GM03348 (cell line): ENCODE results near the gene PYDC2.

Source experiments
- DNase-seq: peaks from one replicate; pipeline ENCODE4 v3.0.0; 2012; ENCODE audit warnings: low spot score

PYDC2 gene

DNA sequence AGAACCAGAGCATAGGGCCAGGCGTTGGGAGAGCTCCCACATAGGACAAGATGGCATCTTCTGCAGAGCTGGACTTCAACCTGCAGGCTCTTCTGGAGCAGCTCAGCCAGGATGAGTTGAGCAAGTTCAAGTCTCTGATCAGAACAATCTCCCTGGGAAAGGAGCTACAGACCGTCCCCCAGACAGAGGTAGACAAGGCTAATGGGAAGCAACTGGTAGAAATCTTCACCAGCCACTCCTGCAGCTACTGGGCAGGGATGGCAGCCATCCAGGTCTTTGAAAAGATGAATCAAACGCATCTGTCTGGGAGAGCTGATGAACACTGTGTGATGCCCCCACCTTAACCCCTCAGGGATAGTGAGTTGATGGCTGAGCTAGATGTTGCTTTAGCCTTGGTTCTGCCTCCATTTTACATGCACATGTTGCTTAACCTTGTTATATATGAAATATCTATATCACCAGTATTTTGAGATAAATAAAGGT is at the start of gene PYDC2:
TSS of gene PYDC2 (plus strand) at position 51 of the 483 bp plus-strand sequence. CDS start at position 51, 0 bp downstream.
- no peak for DNase-seq

GRCh38 chr3:191412759-191413158 is 48.2 kb upstream of the PYDC2 start:
- peak; percentile 78 for DNase-seq

- peak; percentile 24 for DNase-seq
These were observed 46.7 kb upstream of the PYDC2 start for GRCh38 chr3:191414286-191414685.

DNA sequence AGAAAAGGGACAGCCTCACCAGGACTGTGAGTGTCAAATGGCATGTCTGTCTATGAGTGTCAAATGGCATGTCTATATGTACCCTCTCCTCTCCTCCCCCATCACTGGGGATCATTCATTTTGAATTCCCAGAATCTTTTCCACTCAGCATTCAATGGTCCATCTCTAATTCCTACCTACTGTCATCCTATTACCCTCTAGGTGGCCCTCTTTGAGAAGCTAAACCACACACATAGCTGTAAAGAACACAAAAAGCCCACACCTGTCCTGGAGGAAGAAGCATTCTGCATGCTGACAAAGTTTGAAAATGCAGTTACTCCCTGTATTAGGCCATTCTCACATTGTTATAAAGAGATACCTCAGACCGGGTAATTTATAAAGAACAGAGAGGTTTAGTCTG is 46.2 kb upstream of the PYDC2 start:
- DNase-seq: no peak

GRCh38 chr3:191415566-191415965 is 45.4 kb upstream of the PYDC2 start:
- DNase-seq: no peak

DNA sequence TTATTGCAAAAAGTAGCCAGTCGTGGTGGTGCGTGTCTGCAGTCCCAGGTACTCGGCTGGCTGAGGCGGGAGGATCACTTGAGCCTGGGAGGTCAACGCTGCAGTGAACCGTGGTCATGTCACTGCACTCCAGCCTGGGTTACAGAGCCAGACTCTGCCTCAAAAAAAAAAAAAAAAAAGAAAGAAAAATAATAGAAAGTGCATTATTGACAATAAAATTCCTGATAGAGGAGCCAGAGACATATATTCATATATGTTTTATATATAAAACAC is 43.6 kb upstream of the PYDC2 start:
- DNase-seq: no peak

- no peak for DNase-seq
These were observed 40.2 kb upstream of the PYDC2 start for GRCh38 chr3:191420771-191421170.

- no peak for DNase-seq
These were observed 36.1 kb upstream of the PYDC2 start for GRCh38 chr3:191424881-191425280.

DNA sequence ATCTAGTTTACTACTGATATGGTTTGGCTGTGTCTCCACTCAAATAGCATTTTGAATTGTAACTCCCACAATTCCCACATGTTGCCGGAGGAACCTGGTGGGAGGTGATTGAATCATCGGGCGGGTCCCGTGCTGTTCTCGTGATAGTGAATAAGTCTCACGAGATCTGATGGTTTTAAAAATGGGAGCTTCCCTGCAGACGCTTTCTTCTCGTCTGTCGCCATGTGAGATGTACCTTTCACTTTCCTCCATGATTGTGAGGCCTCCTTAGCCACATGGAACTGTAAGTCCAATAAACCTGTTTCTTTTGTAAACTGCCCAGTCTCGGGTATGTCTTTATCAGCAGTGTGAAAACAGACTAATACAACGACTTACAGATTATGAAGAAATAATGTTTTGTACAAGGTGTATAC is 35.6 kb upstream of the PYDC2 start:
- DNase-seq: no peak

- DNase-seq: no peak
These were observed 34.7 kb upstream of the PYDC2 start for GRCh38 chr3:191426311-191426710.

DNA sequence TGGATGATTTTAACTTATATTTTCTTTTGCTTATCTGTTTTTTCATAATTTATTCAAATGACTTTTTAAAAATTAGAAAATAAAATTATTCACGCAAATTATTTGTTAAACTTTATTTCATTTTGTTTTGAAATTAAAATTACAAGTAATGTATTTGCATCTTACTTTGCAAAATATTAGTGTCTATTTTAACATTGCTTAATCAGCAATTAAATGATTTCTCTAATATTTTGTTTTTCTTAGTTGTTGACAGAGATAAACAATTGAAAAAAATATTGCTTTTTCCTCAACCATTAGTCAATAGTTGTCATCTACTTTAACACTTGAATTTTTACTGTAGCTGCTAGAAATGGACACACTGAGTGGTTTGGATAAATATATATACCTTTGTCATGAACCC is 32.8 kb upstream of the PYDC2 start:
- DNase-seq: no peak

DNA sequence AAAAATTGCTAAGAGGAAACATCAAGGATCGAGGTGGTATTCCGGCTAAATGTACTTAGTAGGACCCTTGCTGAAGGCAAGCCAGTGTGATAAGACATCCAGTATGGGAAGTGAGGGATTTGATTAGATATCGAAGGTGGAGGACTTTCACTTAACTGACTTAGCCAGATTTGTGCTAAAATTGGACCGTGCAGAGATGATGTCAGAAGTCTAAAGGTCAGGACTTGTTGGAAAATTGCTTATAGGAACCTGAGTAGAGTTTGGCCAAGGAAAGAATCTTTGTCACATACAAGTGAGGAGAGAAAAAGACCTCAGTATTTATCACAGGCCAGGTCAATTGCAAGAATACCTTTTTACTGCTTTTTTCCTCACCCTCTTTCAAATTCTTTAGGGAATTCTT is 30.9 kb upstream of the PYDC2 start:
- no peak for DNase-seq

GRCh38 chr3:191431160-191431822 is 29.7 kb upstream of the PYDC2 start:
- DNase-seq: no peak

GRCh38 chr3:191432162-191432561 is 28.8 kb upstream of the PYDC2 start:
- no peak for DNase-seq

- no peak for DNase-seq
These were observed 26.9 kb upstream of the PYDC2 start for GRCh38 chr3:191434024-191434423.

DNA sequence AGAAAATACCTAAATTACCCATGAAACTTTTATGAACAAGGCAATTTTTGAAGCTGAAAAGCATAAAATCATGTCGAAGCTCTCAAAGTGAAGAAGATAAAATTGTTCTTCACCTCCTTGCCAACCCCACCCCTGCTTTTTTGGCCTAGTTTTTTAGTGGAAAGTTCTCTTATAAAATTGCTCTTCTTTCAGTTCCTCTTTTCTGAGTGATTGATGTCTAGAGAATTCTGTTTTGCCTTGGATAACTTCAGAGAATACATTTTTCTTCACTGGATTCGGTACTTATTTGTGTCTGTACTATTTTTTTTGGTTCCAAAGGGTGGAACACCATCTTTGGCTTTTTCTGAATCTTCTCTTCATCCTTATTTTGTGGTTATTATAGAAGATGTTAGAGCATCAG is 25.0 kb upstream of the PYDC2 start:
- DNase-seq: no peak

GRCh38 chr3:191438150-191438814 is 22.7 kb upstream of the PYDC2 start:
- no peak for DNase-seq

DNA sequence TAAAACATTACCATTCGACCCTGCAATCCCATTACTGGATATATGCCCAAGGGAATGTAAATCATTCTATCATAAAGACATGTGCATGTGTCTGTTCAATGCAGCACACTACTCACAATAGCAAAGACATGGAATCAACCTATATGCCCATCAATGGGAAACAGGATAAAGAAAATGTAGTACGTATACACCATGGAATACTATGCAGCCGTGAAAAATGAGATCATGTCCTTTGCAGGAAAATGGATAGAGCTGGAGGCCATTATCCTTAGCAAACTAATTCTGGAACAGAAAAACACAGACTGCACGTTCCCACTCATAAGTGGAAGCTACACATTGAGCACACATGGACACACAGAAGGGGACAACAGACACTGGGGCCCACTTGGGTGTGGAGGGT is 20.4 kb upstream of the PYDC2 start:
- no peak for DNase-seq

DNA sequence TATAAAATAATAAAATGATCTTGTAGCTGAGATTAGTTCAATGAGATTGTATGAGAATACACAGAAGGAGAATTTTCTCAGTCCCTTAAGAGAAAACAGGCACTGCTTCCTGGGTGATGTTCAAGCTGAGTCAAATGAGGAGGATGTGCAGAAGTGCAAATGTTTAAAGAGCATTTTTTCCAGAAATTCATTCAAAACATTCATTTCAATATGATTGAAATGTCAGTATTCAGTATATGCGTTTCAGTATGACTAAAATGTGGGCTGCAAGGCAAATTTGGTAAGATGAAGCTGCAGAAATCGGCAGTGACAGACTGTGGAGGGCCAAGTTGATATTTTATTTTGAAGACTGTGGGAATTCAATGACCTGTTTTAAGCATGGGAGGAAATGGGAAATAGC is 19.3 kb upstream of the PYDC2 start:
- no peak for DNase-seq

GRCh38 chr3:191444569-191444968 is 16.4 kb upstream of the PYDC2 start:
- no peak for DNase-seq

GRCh38 chr3:191449256-191449655 is 11.7 kb upstream of the PYDC2 start:
- no peak for DNase-seq

GRCh38 chr3:191455257-191455952 is 5.6 kb upstream of the PYDC2 start:
- no peak for DNase-seq

GRCh38 chr3:191460360-191460759 is 603 bp upstream of the PYDC2 start:
- DNase-seq: no peak
